ENCODE data around the gene PRMT7.

- TF ChIP-seq, protein P1, sequence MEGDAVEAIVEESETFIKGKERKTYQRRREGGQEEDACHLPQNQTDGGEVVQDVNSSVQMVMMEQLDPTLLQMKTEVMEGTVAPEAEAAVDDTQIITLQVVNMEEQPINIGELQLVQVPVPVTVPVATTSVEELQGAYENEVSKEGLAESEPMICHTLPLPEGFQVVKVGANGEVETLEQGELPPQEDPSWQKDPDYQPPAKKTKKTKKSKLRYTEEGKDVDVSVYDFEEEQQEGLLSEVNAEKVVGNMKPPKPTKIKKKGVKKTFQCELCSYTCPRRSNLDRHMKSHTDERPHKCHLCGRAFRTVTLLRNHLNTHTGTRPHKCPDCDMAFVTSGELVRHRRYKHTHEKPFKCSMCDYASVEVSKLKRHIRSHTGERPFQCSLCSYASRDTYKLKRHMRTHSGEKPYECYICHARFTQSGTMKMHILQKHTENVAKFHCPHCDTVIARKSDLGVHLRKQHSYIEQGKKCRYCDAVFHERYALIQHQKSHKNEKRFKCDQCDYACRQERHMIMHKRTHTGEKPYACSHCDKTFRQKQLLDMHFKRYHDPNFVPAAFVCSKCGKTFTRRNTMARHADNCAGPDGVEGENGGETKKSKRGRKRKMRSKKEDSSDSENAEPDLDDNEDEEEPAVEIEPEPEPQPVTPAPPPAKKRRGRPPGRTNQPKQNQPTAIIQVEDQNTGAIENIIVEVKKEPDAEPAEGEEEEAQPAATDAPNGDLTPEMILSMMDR (IDR thresholded peaks at IDR 0.05): no peak
- TF ChIP-seq POLR2A (IDR thresholded peaks at IDR 0.05): no peak
These were observed 12.9 kb upstream of the PRMT7 start for GRCh38 chr16:68297908-68298307.
